GM21576 (cell line): ENCODE data around the gene EPHA10.
"Not testable (repeated sequence)": the region's sequence is repeated elsewhere in the genome, so short reads cannot be mapped to it uniquely, and the experiment has no call there.

Experiments
- ATAC-seq: cut with Tn5 transposase; IDR thresholded peaks from one replicate; pipeline ENCODE4 v1.9.1; 2021; ENCODE audit warnings: mild to moderate bottlenecking, moderate library complexity; ENCODE audit not compliant: unreplicated experiment

The EPHA10 gene

GRCh38 chr1:37771440-37771839, 6.5 kb upstream of the EPHA10 start:
- not testable (repeated sequence) for ATAC-seq

GRCh38 chr1:37767488-37767887, 2.6 kb upstream of the EPHA10 start:
- no peak for ATAC-seq

GRCh38 chr1:37765916-37766664, 1.2 kb upstream of the EPHA10 start:
- no peak for ATAC-seq

- ATAC-seq: no peak
Measured at GRCh38 chr1:37764414-37764825, 500 bp downstream of the EPHA10 start.

- ATAC-seq: no peak
Measured at GRCh38 chr1:37763791-37764413, 1.0 kb downstream of the EPHA10 start.

GRCh38 chr1:37762516-37762915, 2.4 kb downstream of the EPHA10 start:
- ATAC-seq: no peak

GRCh38 chr1:37761416-37762095, 3.4 kb downstream of the EPHA10 start:
- ATAC-seq: no peak

- ATAC-seq: no peak
Measured at GRCh38 chr1:37759451-37759850, 5.5 kb downstream of the EPHA10 start.

- ATAC-seq: no peak
Measured at GRCh38 chr1:37755951-37756560, 8.9 kb downstream of the EPHA10 start.

GRCh38 chr1:37755290-37755689, 9.6 kb downstream of the EPHA10 start:
- ATAC-seq: no peak

GRCh38 chr1:37753473-37754321, 11.2 kb downstream of the EPHA10 start:
- no peak for ATAC-seq

GRCh38 chr1:37752583-37753471, 12.1 kb downstream of the EPHA10 start:
- no peak for ATAC-seq

- no peak for ATAC-seq
Measured at GRCh38 chr1:37752213-37752582, 12.7 kb downstream of the EPHA10 start.

GRCh38 chr1:37748565-37748964, 16.4 kb downstream of the EPHA10 start:
- ATAC-seq: no peak

- no peak for ATAC-seq
Measured at GRCh38 chr1:37746806-37747205, 18.1 kb downstream of the EPHA10 start.

GRCh38 chr1:37741662-37742061, 23.3 kb downstream of the EPHA10 start:
- ATAC-seq: no peak

- ATAC-seq: no peak
Measured at GRCh38 chr1:37741130-37741529, 23.8 kb downstream of the EPHA10 start.

- ATAC-seq: no peak
Measured at GRCh38 chr1:37739222-37739621, 25.7 kb downstream of the EPHA10 start.

GRCh38 chr1:37738619-37739018, 26.3 kb downstream of the EPHA10 start:
- ATAC-seq: not testable (repeated sequence)

- ATAC-seq: not testable (repeated sequence)
Measured at GRCh38 chr1:37737975-37738374, 26.9 kb downstream of the EPHA10 start.
